MG63 (cell line): ENCODE measurements around the gene CCT6A. TPM values are rescaled to one million over a fixed set of nuclear protein-coding genes. Genes with fewer than 3 reads are reported as not detected.

Experiments
- total RNA-seq: library from RNA; depleted of rRNA; stranded (reverse); fragments of >200 nt; shearing (Covaris generic); gene quantifications from 2 replicates; pipeline ENCODE4 v1.2.3, GENCODE V29; 2014; ENCODE audit warnings: low replicate concordance; rRNA removed

The CCT6A gene
- total RNA-seq, 1 experiment from 2014 or later, result 421 TPM

Other genes with a start within 250 kb of the CCT6A start
- gene SEPTIN14, start 189.0 kb upstream of the CCT6A start, total RNA-seq, result not detected in 2 replicates
- 0.79 and 3.9 TPM in 2 replicates for gene ZNF713, start 164.3 kb upstream of the CCT6A start, total RNA-seq
- gene MRPS17, start 99.9 kb upstream of the CCT6A start, total RNA-seq, result 24.5 and 28.3 TPM in 2 replicates
- 30.9 and 36.4 TPM in 2 replicates for gene NIPSNAP2, start 87.2 kb upstream of the CCT6A start, total RNA-seq
- gene PSPH, start 321 bp upstream of the CCT6A start, total RNA-seq, result 51.9 and 125 TPM in 2 replicates
- 99.8 and 154 TPM in 2 replicates for gene SUMF2, start 12.5 kb downstream of the CCT6A start, total RNA-seq
- gene PHKG1, start 41.2 kb downstream of the CCT6A start, total RNA-seq, result 5.5 TPM in 1 of 2 replicates, not detected in the other
- 797 and 882 TPM in 2 replicates for gene CHCHD2, start 54.7 kb downstream of the CCT6A start, total RNA-seq
- gene NUPR2, start 64.7 kb downstream of the CCT6A start, total RNA-seq, result not detected in 2 replicates